HS-27A (cell line): ENCODE data around the gene PLEKHA3.
"Not testable (repeated sequence)": the region's sequence is repeated elsewhere in the genome, so short reads cannot be mapped to it uniquely, and the experiment has no call there.

ENCODE experiments used
- DNase-seq: peaks from one replicate; pipeline ENCODE4 v3.0.0-alpha.2; 2012; ENCODE audit warnings: low read depth, missing footprints

PLEKHA3 gene

GRCh38 chr2:178523596-178524134 lies 43.4 kb downstream of the PLEKHA3 start:
- no peak for DNase-seq

- not testable (repeated sequence) for DNase-seq
Measured at GRCh38 chr2:178525010-178525409, 44.8 kb downstream of the PLEKHA3 start.

- DNase-seq: not testable (repeated sequence)
Measured at GRCh38 chr2:178525460-178525859, 45.2 kb downstream of the PLEKHA3 start.

GRCh38 chr2:178526256-178526655 lies 46.0 kb downstream of the PLEKHA3 start:
- no peak for DNase-seq

- no peak for DNase-seq
Measured at GRCh38 chr2:178527592-178527991, 47.3 kb downstream of the PLEKHA3 start.

GRCh38 chr2:178528647-178529046 lies 48.4 kb downstream of the PLEKHA3 start:
- no peak for DNase-seq

GRCh38 chr2:178529194-178529593 lies 48.9 kb downstream of the PLEKHA3 start:
- DNase-seq: no peak

- DNase-seq: no peak
Measured at GRCh38 chr2:178530131-178530530, 49.9 kb downstream of the PLEKHA3 start.

- no peak for DNase-seq
Measured at GRCh38 chr2:178530625-178531142, 50.4 kb downstream of the PLEKHA3 start.

GRCh38 chr2:178531168-178531567 lies 50.9 kb downstream of the PLEKHA3 start:
- no peak for DNase-seq

- DNase-seq: no peak
Measured at GRCh38 chr2:178536037-178536436, 55.8 kb downstream of the PLEKHA3 start.

- no peak for DNase-seq
Measured at GRCh38 chr2:178542161-178542560, 61.9 kb downstream of the PLEKHA3 start.

GRCh38 chr2:178542569-178542968 lies 62.3 kb downstream of the PLEKHA3 start:
- no peak for DNase-seq

GRCh38 chr2:178550352-178550751 lies 70.1 kb downstream of the PLEKHA3 start:
- no peak for DNase-seq

- peak; percentile 22 for DNase-seq
Measured at GRCh38 chr2:178553047-178553446, 72.8 kb downstream of the PLEKHA3 start.
